ENCODE data around the gene ZKSCAN1.
"Not testable (repeated sequence)": the region's sequence is repeated elsewhere in the genome, so short reads cannot be mapped to it uniquely, and the experiment has no call there.

ZKSCAN1 gene

DNA sequence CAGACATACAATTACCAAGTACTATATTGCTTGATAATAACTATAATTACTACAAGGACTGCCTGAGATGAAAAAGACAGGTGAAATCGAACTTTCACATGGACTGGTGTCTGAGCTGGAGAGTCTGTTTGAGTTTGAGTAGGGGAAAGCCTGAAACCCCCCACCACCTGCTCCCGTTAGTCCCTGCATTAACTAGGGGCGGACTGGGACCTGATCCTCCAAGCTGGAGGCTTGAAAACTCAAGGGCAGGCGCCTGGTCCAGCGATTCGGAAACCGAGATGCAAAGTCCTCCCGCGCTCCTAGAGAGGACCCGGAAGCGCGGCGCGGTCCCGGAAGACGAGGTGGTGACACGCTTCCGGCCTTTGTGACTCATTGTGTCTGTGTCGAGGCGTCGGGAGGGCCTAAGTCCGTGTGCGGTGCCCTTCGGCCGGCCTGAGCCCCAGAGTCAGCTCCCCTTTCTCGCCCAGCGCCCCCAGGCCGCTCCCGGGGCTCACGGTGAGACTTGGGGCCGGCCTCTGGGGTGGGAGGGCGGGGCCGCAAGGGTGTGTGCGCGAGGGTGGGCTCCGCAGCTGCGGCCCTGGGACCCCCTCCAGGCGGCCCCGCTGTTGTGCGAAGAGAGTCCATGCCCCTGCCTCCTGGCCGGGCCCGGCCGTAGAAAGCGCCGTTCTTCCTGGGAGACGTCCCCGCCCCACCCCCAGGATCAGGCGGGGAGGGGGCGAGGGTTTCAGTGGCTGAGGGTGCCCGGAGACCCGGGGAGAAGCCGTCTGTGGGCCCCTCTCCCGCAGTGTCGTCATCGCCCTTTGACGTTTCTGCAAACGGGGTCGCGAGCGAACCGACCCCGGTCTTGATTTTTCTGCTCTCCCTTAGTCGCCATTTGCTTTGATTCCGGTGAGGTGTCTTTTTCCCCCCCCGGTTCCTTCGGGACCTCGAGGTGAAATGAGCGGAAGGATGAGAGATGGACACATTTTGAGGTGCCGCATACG is at the start of gene ZKSCAN1:
Gene ZKSCAN1, plus strand, starts transcription at position 365 of the 983 bp plus-strand sequence. CDS start 7,911 bp downstream, outside the sequence.
- DNase-seq = peak; percentile 90

DNA sequence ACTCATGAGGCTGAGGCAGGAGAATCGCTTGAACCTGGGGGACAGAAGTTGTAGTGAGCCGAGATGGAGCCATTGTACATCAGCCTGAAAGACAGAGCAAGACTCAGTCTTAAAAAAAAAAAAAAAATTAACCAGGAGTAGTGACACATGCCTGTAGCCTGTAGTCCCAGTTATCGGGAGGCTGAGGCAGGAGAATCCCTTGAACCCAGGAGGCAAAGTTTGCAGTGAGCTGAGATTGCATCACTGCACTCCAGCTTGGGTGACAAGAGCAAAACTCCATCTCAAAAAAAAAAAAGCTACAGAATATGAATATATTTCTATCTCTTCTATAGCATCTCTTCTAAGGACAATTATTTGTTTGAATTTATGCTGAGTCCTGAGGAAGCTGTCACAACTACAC is 46.1 kb upstream of the ZKSCAN1 start:
- no peak for DNase-seq

DNA sequence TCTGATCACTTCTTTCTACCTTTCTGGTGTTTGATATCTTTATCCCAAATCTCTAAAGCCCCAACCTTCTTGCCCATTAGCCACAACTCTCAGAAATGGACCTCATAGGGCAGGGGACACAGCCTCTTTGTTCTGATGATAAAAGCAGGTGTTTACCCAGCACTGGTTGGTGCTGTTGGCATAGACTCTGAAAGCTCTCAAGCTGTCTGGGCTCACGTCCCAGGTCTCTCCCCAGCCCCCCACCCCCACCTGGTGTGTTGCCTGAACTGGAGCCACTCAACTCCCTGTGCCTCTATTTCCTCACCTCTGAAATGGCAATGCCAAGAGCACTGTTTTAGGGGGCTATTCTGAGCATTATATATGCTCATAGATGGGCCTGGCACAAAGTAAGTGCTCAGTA is 45.6 kb upstream of the ZKSCAN1 start:
- DNase-seq = not testable (repeated sequence)

DNA sequence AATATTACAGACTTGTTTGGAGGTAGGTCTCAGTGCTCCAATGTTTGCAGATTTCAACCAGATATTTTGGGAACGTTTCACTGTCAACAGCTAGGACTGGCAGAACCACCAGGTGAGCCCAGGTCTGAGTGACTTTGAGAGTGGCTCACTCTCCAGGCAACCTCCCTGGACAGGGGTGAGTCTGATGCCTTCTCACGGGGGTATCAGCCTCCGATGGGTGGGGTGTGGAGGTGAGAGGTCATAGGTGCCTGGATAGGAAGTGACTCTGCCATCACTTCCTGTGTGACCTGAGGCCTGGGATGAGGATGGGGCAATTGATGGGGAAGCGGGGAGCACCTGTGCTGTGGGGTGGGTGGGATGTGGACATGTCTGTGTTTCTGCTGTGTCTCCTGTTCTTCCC is 44.2 kb upstream of the ZKSCAN1 start:
- DNase-seq = no peak

DNA sequence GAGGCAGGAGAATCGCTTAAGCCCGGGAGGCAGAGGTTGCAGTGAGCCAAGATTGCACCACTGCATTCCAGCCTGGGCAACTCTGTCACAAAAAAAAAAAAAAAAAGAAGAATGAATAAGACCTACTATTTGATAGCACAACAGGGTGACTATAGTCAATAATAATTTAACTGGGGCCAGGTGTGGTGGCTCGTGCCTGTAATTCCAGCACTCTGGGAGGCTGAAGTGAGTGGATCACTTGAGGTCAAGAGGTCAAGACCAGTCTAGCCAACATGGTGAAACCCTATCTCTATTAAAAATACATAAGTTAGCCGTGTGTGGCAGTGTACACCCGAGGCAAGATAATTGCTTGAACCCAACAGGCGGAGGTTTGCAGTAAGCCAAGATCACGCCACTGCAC is 41.6 kb upstream of the ZKSCAN1 start:
- DNase-seq = not testable (repeated sequence)

DNA sequence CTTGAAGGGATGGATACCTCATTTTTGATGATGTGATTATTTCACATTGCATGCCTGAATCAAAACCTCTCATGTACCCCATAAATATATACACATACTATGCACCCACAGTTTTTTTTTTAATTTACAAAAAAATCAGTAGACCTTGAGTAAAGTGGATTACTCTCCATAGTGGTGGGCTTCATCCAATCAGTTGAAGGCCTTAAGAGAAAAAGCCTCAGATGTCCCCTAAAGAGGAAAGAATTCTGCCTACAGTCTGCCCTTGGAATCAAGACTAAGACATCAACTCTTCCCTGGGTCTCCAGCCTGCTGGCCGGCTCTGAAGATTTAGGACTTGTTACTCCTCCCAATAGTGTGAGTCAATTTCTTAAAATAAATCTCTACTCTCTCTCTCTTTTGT is 40.7 kb upstream of the ZKSCAN1 start:
- no peak for DNase-seq

DNA sequence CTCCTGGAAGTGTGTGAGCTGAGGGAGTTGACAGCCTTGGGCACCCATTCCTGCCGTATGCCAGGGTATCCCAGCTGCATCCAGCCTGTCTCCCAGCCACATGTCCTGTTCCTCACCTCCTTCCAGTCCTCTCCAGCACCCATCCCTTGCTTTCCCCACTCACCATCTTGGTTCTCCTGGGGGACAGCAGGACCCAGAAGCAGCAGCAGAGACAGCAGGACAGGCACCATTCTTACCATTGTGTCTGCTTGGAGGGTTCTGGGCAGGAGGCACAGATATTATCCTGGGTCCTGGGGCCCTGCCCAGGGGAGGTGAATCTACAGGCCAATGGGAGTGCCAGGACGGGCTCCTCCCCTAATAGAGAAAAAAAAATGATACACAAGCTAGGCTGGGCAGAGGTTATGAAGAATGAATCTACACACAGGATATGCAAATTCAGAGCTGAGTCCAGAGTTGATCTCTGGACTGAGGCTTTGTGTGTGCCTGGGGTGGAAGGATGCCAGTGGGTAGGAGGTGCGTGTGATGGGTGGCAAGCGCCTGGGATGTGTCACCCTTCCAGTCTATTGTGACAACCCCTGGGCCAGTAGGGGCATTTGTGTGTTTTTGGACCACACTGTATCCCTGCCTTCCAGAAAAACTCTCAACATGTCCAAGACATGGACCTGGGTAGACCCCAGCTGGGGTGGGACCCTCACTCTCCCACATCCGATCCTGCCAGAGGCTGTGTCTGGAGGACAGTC is 39.4 kb upstream of the ZKSCAN1 start, which contains the start of gene AZGP1:
Gene AZGP1, minus strand, starts transcription at position 250 of the 740 bp plus-strand sequence. Its CDS starts 11 bp downstream, at position 239.
- DNase-seq = no peak

DNA sequence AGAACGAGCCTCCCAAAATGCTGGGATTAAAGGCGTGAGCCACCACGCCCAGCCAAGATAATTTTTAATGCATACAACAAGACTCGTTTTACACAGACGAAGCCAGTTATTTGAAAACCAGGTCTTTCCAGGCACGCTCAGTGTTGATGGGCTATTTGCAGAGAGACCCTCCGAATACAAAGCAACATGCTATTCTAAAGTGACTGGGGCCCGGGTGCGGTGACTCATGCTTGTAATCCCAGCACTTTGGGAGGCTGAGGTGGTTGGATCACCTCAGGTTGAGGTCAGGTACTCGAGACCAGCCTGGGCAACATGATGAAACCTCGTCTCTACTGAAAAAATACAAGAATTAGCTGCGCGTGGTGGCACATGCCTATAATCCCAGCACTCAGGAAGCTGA is 38.8 kb upstream of the ZKSCAN1 start:
- DNase-seq = no peak

DNA sequence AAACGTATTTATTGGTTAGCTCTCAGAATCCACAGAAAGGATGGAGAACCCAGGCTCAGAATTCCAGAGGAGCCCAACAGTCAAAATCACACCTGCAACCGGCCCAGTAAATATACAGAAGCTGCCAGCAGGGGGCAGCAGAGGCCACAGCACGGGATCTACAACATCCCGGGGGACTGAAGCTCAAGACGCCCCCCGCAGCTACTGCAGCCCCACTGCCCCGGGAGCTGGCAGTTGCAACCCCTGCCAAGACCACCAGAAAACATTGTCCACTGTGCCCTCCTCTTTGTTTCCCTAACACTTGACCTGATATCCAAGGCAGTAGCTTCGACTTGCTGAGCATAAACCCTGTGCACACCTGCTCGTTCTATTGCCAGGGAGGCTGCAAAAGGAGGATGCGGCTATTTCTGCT is 35.6 kb upstream of the ZKSCAN1 start:
- DNase-seq = peak; percentile 70

DNA sequence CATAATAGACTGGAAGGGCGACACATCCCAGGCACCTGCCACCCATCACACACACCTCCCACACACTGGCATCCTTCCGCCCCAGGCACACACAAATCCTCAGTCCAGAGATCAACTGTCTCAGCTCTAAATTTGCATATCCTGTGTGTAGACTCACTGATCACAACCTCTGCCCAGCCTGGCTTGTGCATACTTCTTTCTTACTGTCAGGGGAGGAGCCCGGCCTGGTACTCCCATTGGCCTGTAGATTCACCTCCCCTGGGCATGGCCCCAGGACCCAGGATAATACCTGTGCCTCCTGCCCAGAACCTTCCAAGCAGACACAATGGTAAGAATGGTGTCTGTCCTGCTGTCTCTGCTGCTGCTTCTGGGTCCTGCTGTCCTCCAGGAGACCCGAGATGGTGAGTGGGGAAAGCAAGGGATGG is 34.9 kb upstream of the ZKSCAN1 start:
- DNase-seq = not testable (repeated sequence)

DNA sequence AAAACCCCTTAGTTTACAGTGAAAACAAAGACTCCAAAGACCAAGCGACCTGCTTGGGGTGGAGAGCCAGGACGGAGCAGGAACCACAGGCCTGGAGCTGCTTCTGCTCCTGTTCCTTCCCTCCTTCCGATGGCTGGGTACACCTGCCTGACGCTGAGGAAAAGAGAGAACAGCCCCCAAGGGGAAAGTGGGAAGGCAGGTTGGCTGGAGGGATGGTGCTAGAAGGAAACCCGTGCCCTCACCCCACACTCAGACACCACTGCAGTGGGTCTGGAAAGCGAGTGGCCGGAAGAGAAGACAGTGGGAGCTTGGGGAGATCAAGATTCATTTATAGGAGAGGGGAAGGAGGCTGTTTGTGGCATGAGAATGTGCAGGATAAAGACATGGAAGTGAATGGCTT is 34.3 kb upstream of the ZKSCAN1 start:
- not testable (repeated sequence) for DNase-seq

DNA sequence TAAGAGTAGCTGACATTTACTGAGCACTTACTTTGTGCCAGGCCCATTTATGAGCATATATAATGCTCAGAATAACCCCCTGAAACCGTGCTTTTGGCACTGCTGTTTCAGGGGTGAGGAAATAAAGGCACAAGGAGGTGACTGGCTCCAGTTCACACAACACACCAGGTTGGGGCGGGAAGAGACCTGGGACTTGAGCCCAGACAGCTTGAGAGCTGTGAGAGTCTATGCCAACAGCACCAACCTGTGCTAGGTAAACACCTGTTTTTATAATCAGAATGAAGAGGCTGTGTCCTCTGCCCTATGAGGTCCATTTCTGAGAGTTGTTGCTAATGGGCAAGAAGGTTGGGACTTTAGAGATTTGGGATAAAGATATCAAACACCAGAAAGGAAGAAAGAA is 30.8 kb upstream of the ZKSCAN1 start:
- DNase-seq = no peak

DNA sequence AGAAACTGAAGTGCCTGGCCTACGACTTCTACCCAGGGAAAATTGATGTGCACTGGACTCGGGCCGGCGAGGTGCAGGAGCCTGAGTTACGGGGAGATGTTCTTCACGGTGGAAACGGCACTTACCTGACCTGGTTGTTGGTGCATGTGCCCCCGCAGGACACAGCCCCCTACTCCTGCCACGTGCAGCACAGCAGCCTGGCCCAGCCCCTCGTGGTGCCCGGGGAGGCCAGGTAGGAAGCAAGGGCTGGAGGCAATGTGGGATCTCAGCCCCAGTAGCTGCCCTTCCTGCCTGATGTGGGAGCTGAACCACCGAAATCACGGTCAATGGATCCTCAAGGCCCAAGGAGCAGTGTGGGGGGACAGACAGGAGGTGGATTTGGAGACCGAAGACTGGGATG is 28.1 kb upstream of the ZKSCAN1 start:
- not testable (repeated sequence) for DNase-seq

DNA sequence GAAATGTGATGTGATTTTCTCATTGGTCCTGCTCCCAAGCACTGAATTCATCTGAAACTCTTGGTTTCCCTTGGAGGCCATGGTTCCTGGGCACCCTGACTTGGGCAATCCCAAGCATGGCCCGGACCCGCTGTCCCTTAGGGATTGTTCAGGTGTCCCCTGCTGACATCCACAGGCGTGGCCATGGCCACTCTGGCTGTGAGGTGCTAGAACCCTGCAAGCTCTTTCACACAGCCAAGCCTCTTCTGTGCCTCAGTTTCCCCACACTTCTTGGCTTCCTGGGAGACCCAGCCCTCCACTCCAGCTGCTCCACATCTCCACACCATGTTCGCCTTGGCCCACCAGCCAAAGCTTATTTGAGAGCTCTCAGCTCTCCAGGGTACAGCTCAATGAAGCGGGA is 27.6 kb upstream of the ZKSCAN1 start:
- no peak for DNase-seq

DNA sequence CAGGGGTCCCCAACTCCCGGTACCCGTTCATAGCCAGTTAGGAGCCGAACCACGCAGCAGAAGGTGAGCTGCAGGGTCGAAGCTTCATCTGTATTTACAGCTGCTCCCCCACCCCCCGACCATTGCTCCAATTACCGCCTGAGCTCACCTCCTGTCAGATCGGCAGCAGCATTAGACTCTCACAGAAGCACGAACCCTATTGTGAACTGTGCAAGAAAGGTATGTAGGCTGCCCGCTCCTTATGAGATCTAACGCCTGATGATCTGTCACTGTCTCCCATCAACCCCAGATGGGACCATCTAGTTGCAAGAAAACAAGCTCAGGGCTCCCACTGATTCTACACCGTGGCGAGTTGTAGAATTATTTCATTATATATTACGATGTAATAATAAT is 24.9 kb upstream of the ZKSCAN1 start:
- no peak for DNase-seq

DNA sequence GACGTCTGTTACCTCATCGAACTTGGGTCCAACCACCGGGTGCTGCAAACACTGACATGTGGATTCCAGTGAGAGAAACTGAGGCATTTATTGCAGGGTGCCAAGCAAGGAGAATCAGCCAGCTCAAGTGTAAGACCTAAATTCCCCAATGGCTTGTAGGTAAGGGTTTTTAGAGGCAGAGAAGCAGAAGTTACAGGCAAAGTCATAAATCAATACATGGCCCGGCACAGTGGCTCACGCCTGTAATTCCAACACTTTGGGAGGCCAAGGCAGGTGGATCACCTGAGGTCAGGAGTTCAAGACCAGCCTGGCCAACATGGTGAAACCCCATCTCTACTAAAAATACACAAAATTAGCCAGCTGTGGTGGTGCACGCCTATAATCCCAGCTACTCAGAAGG is 23.9 kb upstream of the ZKSCAN1 start:
- not testable (repeated sequence) for DNase-seq

DNA sequence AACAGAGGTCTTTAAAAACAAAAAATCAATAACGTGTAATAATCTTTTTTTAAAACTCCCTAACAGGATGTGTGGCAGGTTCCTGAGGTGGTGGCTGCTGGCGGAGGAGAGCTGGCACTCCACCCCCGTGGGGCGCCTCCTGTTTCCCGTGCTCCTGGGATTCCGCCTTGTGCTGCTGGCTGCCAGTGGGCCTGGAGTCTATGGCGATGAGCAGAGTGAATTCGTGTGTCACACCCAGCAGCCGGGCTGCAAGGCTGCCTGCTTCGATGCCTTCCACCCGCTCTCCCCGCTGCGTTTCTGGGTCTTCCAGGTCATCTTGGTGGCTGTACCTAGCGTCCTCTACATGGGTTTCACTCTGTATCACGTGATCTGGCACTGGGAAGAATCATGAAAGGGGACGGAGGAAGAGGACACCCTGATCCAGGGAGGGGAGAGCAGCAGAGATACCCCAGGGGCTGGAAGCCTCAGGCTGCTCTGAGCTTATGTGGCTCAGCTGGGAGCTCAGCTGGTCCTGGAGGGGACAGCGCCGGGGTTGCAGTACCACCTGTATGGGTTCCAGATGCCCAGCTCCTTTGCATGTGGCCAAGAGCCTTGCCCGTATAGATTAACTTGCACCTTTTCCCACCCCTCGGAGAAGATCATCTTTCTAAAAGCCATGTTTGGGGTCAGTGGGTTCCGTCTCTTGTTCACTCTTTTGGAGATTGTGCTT is 22.9 kb upstream of the ZKSCAN1 start:
- no peak for DNase-seq

DNA sequence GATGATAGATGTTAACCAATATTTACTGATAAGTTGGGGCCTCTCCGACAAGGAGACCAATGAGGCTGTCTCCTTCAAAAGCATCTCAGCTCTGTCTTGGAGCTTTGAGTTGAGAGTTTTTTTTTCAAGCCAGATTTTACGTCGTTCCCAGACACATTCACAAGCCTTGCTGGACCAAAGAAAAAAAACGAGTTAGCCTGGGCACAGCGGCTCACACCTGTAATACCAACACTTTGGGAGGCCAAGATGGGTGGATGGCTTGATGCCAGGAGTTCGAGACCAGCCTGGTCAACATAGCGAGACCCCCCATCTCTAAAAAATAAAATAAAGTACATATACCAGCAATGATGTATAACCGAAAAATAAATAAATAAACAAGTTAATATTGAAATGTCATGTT is 20.6 kb upstream of the ZKSCAN1 start:
- DNase-seq = no peak

DNA sequence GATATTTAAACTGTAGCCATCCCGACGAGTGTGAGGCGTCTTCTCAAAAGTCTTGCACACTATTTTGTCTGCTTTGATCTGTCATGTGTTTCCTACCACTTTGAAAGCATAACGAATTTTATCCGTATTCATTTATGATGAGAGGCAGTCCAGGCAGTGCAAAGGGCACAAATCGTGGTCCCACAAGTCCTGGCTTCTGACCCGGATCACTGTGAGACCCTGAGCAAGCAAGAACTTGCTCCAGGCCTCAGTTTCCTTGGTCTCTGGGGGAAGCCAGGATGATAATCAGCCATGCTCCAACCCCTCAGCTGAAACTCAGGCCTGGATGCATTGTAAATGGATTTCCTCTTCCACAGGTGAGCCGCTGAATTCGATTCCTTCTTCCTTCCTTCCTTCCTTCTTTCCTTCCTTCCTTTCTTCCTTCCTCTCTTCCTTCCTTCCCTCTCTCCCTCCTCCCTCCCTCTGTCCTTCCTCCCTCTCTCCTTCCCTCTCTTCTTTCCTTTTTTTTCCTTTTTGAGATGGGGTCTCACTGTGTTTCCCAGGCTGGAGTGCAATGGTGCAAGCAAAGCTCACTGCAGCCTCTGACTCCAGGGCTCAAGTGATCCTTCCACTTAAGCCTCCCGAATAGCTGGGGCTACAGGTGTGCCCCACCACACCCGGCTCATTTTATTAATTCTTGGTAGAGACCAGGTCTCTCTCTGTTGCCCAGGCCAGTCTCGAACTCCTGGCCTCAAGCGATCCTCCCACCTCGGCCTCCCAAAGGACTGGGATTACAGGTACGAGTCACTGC is 18.4 kb upstream of the ZKSCAN1 start:
- DNase-seq = no peak

DNA sequence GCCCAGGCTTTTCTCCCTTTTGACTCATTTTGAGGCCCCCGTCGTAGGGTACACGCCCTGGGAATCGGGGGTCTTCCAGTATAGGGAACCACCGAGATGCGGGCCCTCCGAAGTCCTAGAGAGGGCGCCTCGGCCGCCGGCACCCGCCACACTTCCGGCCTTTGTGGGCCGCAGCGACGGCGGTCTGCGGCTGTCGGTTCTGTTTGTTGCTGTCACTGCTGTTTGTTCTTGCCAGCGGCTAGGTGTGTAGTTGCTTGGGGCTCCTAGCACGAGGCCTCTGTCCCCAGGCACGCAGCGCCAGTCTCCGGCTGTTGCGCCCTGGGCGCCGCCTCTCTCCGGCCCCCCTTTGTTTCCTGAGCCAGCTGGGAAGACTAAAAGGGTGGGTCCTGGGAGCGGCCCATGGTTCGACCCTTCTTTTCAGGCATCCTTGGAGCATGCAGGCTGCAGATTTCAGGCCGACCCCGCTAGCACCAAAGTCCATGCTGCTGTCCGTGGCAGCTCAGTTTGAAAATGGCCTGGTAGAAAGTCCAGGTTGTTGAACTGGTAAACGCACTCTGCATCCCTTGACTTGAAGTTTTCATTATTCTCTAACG is 17.8 kb upstream of the ZKSCAN1 start:
- peak; percentile 83 for DNase-seq

DNA sequence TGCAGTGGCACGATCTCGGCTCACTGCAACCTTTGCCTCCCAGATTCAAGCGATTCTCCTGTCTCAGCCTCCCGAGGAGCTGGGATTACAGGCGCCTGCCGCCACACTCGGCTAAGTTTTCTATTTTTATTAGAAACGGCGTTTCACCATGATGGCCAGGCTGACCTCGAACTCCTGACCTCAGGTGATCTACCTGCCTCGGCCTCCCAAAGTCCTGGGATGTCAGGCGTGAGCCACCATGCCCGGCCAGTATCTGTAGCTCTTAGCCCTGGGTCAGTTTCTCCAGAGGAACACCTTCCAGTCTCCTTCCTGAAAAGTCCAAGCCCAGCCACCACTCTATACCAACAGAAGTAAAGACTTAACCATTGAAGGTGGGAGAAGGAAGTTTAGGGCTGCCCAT is 15.2 kb upstream of the ZKSCAN1 start:
- DNase-seq = no peak

Data from CD4-positive, alpha-beta T cell treated with Interleukin-10 for 1 hour (primary cell).